WERI-Rb-1 (cell line): ENCODE data around the gene PPP1CC.
"Not testable (repeated sequence)": the region's sequence is repeated elsewhere in the genome, so short reads cannot be mapped to it uniquely, and the experiment has no call there.

Source experiments
- DNase-seq: peaks from one replicate; pipeline ENCODE4 v3.0.0-alpha.2; 2020
- H3K27ac ChIP-seq: fragments of 250-450 bp; sonication (Bioruptor Pico); 2 replicates; pipeline ENCODE4 v1.5.1; 2020; ENCODE audit warnings: mild to moderate bottlenecking, moderate library complexity
- H3K27me3 ChIP-seq: fragments of 250-450 bp; sonication (Bioruptor Pico); 2 replicates; pipeline ENCODE4 v1.5.1; 2021; ENCODE audit warnings: mild to moderate bottlenecking, low read depth, moderate library complexity; ENCODE audit not compliant: insufficient read depth, severe bottlenecking
- H3K36me3 ChIP-seq: fragments of 250-450 bp; sonication (Bioruptor Pico); 2 replicates; pipeline ENCODE4 v1.5.1; 2020; ENCODE audit warnings: mild to moderate bottlenecking, moderate library complexity
- H3K4me3 ChIP-seq: 2 replicates; pipeline ENCODE4 v1.5.1; 2011; ENCODE audit warnings: low read depth, mild to moderate bottlenecking, control low read depth, low read length
- H3K9me3 ChIP-seq: fragments of 250-450 bp; sonication (Bioruptor Pico); 2 replicates; pipeline ENCODE4 v1.5.1; 2021; ENCODE audit warnings: mild to moderate bottlenecking, moderate library complexity; ENCODE audit not compliant: severe bottlenecking
- CTCF ChIP-seq: IDR thresholded peaks from 2 replicates; pipeline ENCODE4 v1.5.1; 2011; ENCODE audit warnings: low read depth, mild to moderate bottlenecking, control low read depth, inconsistent platforms, low read length

The PPP1CC gene

GRCh38 chr12:110737532-110737931 lies 5.2 kb downstream of the PPP1CC start:
- Histone ChIP-seq H3K27me3 (no peaks in the 10 kb centered on the region), H3K4me3 (no peak overlapping the region), H3K9me3 (no peaks in the 10 kb centered on the region), H3K36me3 (peaks cover 70% of the 10 kb centered on the region), H3K27ac (no peak overlapping the region)
- DNase-seq = no peak
- no peak for TF ChIP-seq CTCF

- not testable (repeated sequence) for H3K27me3 ChIP-seq, H3K9me3 ChIP-seq, H3K27ac ChIP-seq, H3K4me3 ChIP-seq, DNase-seq
- peaks cover 72% of the 10 kb centered on the region for H3K36me3 ChIP-seq
These were observed 5.7 kb downstream of the PPP1CC start for GRCh38 chr12:110737016-110737415.

- Histone ChIP-seq H3K36me3 (peaks cover 82% of the 10 kb centered on the region), H3K27me3 (no peaks in the 10 kb centered on the region), H3K4me3 (no peak overlapping the region), H3K27ac (no peak overlapping the region), H3K9me3 (no peaks in the 10 kb centered on the region)
- no peak for TF ChIP-seq CTCF
- DNase-seq = no peak
These were observed 8.8 kb downstream of the PPP1CC start for GRCh38 chr12:110733900-110734299.

- no peak overlapping the region for H3K27ac ChIP-seq
- H3K4me3 ChIP-seq = no peak overlapping the region
- H3K27me3 ChIP-seq = no peaks in the 10 kb centered on the region
- no peak for DNase-seq
- no peaks in the 10 kb centered on the region for H3K9me3 ChIP-seq
- peaks cover 85% of the 10 kb centered on the region for H3K36me3 ChIP-seq
- no peak for TF ChIP-seq CTCF
These were observed 9.5 kb downstream of the PPP1CC start for GRCh38 chr12:110733089-110733715.

- no peaks in the 10 kb centered on the region for H3K9me3 ChIP-seq
- no peak for TF ChIP-seq CTCF
- no peak overlapping the region for H3K27ac ChIP-seq
- DNase-seq = no peak
- H3K36me3 ChIP-seq = peaks cover 84% of the 10 kb centered on the region
- no peaks in the 10 kb centered on the region for H3K27me3 ChIP-seq
- H3K4me3 ChIP-seq = no peak overlapping the region
These were observed 10.1 kb downstream of the PPP1CC start for GRCh38 chr12:110732572-110732971.

GRCh38 chr12:110731479-110731878 lies 11.2 kb downstream of the PPP1CC start:
- Histone ChIP-seq H3K4me3 (no peak overlapping the region), H3K27ac (no peak overlapping the region), H3K9me3 (no peaks in the 10 kb centered on the region), H3K27me3 (no peaks in the 10 kb centered on the region), H3K36me3 (peaks cover 90% of the 10 kb centered on the region)
- DNase-seq = no peak
- no peak for TF ChIP-seq CTCF
